LNCAP (cell line): ENCODE data around the gene CLTC.

Experiments
- CTCF ChIP-seq: fragments of 450-650 bp; IDR thresholded peaks from 2 replicates; pipeline ENCODE4 v1.5.1; 2017; ENCODE audit warnings: mild to moderate bottlenecking

CLTC gene

GRCh38 chr17:59688496-59688895, 68.8 kb downstream of the CLTC start:
- no peak for TF ChIP-seq CTCF

- no peak for TF ChIP-seq CTCF
Measured at GRCh38 chr17:59693582-59693981, 73.9 kb downstream of the CLTC start.

GRCh38 chr17:59694344-59694743, 74.6 kb downstream of the CLTC start:
- no peak for TF ChIP-seq CTCF

- TF ChIP-seq CTCF = no peak
Measured at GRCh38 chr17:59695945-59696681, 76.4 kb downstream of the CLTC start.

- TF ChIP-seq CTCF = no peak
Measured at GRCh38 chr17:59696682-59697277, 77.1 kb downstream of the CLTC start.

- no peak for TF ChIP-seq CTCF
Measured at GRCh38 chr17:59698143-59698542, 78.4 kb downstream of the CLTC start.

GRCh38 chr17:59699218-59699617, 79.5 kb downstream of the CLTC start:
- no peak for TF ChIP-seq CTCF
